GM23338 (cell line): Measurements from ENCODE around the gene RALGPS1. TPM values are rescaled to one million over a fixed set of nuclear protein-coding genes. Genes with fewer than 3 reads are reported as not detected.

Experiments used
- ATAC-seq: fragments of 200-7000 bp; cut with Tn5 transposase; 3 replicates; pipeline ENCODE4 v1.9.1; 2020
- DNase-seq: peaks from one replicate; pipeline ENCODE4 v3.0.0-alpha.2; 2015; ENCODE audit warnings: low spot score
- H2AFZ ChIP-seq: fragments of 200-600 bp; sonication (generic); 2 replicates; pipeline ENCODE4 v1.8.0; 2016; ENCODE audit warnings: antibody characterized with exemption, mild to moderate bottlenecking, moderate library complexity
- H3F3A ChIP-seq: fragments of 200-600 bp; sonication (generic); replicated peaks from 2 replicates; pipeline ENCODE4 v1.8.0; 2017; ENCODE audit warnings: antibody characterized with exemption, mixed run types, low read depth
- H3K27ac ChIP-seq: fragments of 200-600 bp; sonication (generic); 2 replicates; pipeline ENCODE4 v1.6.1; 2016; ENCODE audit warnings: low read depth
- H3K27me3 ChIP-seq: fragments of 200-600 bp; sonication (generic); 2 replicates; pipeline ENCODE4 v1.8.0; 2016; ENCODE audit warnings: mild to moderate bottlenecking, mixed run types, moderate library complexity; ENCODE audit not compliant: insufficient read depth
- H3K36me3 ChIP-seq: fragments of 200-600 bp; sonication (generic); 2 replicates; pipeline ENCODE4 v1.8.0; 2016; ENCODE audit warnings: mild to moderate bottlenecking; ENCODE audit not compliant: insufficient read depth
- H3K4me1 ChIP-seq: fragments of 200-600 bp; sonication (generic); 2 replicates; pipeline ENCODE4 v1.8.0; 2016; ENCODE audit warnings: mild to moderate bottlenecking, moderate library complexity; ENCODE audit not compliant: insufficient read depth
- H3K4me2 ChIP-seq: fragments of 200-600 bp; sonication (generic); 2 replicates; pipeline ENCODE4 v1.7.1; 2017; ENCODE audit warnings: mixed run types
- H3K4me3 ChIP-seq: fragments of 200-600 bp; sonication (generic); 2 replicates; pipeline ENCODE4 v1.6.1; 2016; ENCODE audit warnings: mixed run types
- H3K79me2 ChIP-seq: fragments of 200-600 bp; sonication (generic); replicated peaks from 2 replicates; pipeline ENCODE4 v1.8.0; 2017; ENCODE audit warnings: mild to moderate bottlenecking; ENCODE audit not compliant: insufficient read depth
- H3K9me2 ChIP-seq: fragments of 200-600 bp; sonication (generic); 2 replicates; pipeline ENCODE4 v1.8.0; 2017; ENCODE audit not compliant: insufficient read depth
- H4K20me1 ChIP-seq: fragments of 200-600 bp; sonication (generic); replicated peaks from 2 replicates; pipeline ENCODE4 v1.8.0; 2017; ENCODE audit warnings: mild to moderate bottlenecking; ENCODE audit not compliant: insufficient read depth
- H3K27ac Mint-ChIP-seq: 2 replicates; pipeline ENCODE4 v1.8.0; 2020; ENCODE audit warnings: inconsistent platforms, mild to moderate bottlenecking, moderate library complexity, mixed read lengths
- H3K27me3 Mint-ChIP-seq: 3 replicates; pipeline ENCODE4 v1.8.0; 2022; ENCODE audit warnings: low read depth, mild to moderate bottlenecking, moderate library complexity, mixed read lengths, inconsistent platforms; ENCODE audit not compliant: insufficient read depth, poor library complexity
- H3K36me3 Mint-ChIP-seq: 3 replicates; pipeline ENCODE4 v1.8.0; 2021; ENCODE audit warnings: low read depth, mild to moderate bottlenecking, inconsistent platforms, moderate library complexity, mixed read lengths
- H3K4me1 Mint-ChIP-seq: 3 replicates; pipeline ENCODE4 v1.8.0; 2020; ENCODE audit warnings: mild to moderate bottlenecking, inconsistent platforms, mixed read lengths
- H3K4me3 Mint-ChIP-seq: 3 replicates; pipeline ENCODE4 v1.8.0; 2021; ENCODE audit warnings: moderate library complexity, mild to moderate bottlenecking, inconsistent platforms, mixed read lengths
- H3K9me3 Mint-ChIP-seq: 3 replicates; pipeline ENCODE4 v1.8.0; 2020; ENCODE audit warnings: moderate library complexity, mild to moderate bottlenecking, inconsistent platforms, mixed read lengths
- CREB1 ChIP-seq: fragments of 250-450 bp; sonication (Bioruptor Pico); IDR thresholded peaks from 2 replicates; pipeline ENCODE4 v1.5.0; 2020; ENCODE audit warnings: low read depth, mild to moderate bottlenecking, moderate library complexity
- EZH2 ChIP-seq: fragments of 200-600 bp; sonication (generic); IDR thresholded peaks from one replicate; pipeline ENCODE4 v1.8.0; 2017; ENCODE audit warnings: antibody characterized with exemption, mild to moderate bottlenecking, low read depth; ENCODE audit not compliant: unreplicated experiment
- EZH2phosphoT487 ChIP-seq: fragments of 200-600 bp; sonication (generic); IDR thresholded peaks from one replicate; pipeline ENCODE4 v1.8.1; 2018; ENCODE audit warnings: antibody characterized with exemption; ENCODE audit not compliant: unreplicated experiment
- JUNB ChIP-seq: IDR thresholded peaks from one replicate; pipeline ENCODE4 v1.6.1; 2016; ENCODE audit warnings: antibody characterized with exemption; ENCODE audit not compliant: unreplicated experiment
- POLR2AphosphoS5 ChIP-seq: IDR thresholded peaks from 2 replicates; pipeline ENCODE4 v1.6.1; 2016; ENCODE audit warnings: antibody characterized with exemption, low read depth
- REST ChIP-seq: IDR thresholded peaks from one replicate; pipeline ENCODE4 v1.6.1; 2018; ENCODE audit warnings: antibody characterized with exemption; ENCODE audit not compliant: unreplicated experiment
- STAT1 ChIP-seq: IDR thresholded peaks from one replicate; pipeline ENCODE4 v1.6.1; 2016; ENCODE audit warnings: antibody characterized with exemption; ENCODE audit not compliant: unreplicated experiment
- polyA plus RNA-seq: library from polyadenylated mRNA; unstranded; fragments of >200 nt; fragmentation: Nextera tagmentation; extraction: Ambion mirVana; gene quantifications from 2 replicates; pipeline ENCODE4 v1.2.1, GENCODE V29; 2016
- total RNA-seq: library from RNA; depleted of rRNA; stranded (reverse); fragments of >200 nt; shearing (Covaris generic); gene quantifications from 2 replicates; pipeline ENCODE4 v1.2.3, GENCODE V29; 2014
- TF ChIP-seq, protein P1 (sequence below): IDR thresholded peaks from 2 replicates; pipeline ENCODE4 v1.6.1; 2016; ENCODE audit warnings: antibody characterized with exemption
- TF ChIP-seq, protein P2 (sequence below): fragments of 250-450 bp; sonication (Bioruptor Pico); IDR thresholded peaks from 2 replicates; pipeline ENCODE4 v1.5.0; 2020; ENCODE audit warnings: mild to moderate bottlenecking, moderate library complexity

Gene RALGPS1
- total and polyA plus RNA-seq, 2 experiments from 2014 or later, result 18.2 to 57.1 TPM

DNA sequence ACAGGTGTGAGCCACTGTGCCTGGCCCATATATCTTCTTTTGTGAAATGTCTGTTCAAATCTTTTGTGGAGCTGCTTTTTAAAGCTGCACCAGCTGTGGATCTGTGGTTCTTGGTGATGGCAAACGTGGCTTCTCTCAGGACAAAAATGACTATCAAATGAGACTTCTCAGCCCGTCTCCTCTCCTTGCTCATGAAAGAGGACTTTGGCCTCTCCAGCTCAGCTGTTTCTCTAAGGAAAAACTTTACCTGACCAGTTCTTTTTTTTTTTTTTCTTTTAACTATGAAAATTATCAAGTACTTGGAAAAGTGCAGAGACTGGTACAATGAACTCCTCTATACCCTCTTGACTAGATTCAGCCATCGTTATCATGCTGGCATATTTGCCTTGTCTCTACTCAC is 44.8 kb downstream of the RALGPS1 start (continued):
- no peak for TF ChIP-seq EZH2phosphoT487
- TF ChIP-seq CREB1, result no peak
- no peak for TF ChIP-seq REST
- TF ChIP-seq, protein P1, sequence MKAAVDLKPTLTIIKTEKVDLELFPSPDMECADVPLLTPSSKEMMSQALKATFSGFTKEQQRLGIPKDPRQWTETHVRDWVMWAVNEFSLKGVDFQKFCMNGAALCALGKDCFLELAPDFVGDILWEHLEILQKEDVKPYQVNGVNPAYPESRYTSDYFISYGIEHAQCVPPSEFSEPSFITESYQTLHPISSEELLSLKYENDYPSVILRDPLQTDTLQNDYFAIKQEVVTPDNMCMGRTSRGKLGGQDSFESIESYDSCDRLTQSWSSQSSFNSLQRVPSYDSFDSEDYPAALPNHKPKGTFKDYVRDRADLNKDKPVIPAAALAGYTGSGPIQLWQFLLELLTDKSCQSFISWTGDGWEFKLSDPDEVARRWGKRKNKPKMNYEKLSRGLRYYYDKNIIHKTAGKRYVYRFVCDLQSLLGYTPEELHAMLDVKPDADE, result no peak
- no peak for TF ChIP-seq POLR2AphosphoS5
- TF ChIP-seq JUNB, result no peak

DNA sequence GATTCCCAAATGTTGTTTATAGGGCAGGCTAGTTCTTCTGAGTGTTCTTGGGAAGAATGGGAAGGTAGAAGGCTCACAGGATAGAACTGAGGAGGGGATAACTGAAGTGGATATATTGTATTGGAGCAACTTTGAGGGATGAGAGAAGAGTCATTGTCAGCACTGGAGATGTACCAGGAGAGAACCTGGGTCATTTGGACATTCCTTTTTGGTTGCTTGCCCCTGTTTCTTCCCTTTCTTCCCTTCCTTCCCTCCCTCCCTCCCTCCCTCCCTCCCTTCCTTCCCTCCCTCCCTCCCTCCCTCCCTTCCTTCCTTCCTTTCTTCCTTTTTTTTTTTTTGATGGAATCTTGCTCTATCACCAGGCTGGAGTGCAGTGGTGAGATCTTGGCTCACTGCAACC is 45.3 kb downstream of the RALGPS1 start:
- H3K27ac Mint-ChIP-seq, result no peak overlapping the region
- no peak for TF ChIP-seq EZH2phosphoT487
- TF ChIP-seq STAT1, result no peak
- TF ChIP-seq, protein P1, result no peak
- TF ChIP-seq REST, result no peak
- no peak for TF ChIP-seq POLR2AphosphoS5
- TF ChIP-seq EZH2, result no peak
- TF ChIP-seq, protein P2, sequence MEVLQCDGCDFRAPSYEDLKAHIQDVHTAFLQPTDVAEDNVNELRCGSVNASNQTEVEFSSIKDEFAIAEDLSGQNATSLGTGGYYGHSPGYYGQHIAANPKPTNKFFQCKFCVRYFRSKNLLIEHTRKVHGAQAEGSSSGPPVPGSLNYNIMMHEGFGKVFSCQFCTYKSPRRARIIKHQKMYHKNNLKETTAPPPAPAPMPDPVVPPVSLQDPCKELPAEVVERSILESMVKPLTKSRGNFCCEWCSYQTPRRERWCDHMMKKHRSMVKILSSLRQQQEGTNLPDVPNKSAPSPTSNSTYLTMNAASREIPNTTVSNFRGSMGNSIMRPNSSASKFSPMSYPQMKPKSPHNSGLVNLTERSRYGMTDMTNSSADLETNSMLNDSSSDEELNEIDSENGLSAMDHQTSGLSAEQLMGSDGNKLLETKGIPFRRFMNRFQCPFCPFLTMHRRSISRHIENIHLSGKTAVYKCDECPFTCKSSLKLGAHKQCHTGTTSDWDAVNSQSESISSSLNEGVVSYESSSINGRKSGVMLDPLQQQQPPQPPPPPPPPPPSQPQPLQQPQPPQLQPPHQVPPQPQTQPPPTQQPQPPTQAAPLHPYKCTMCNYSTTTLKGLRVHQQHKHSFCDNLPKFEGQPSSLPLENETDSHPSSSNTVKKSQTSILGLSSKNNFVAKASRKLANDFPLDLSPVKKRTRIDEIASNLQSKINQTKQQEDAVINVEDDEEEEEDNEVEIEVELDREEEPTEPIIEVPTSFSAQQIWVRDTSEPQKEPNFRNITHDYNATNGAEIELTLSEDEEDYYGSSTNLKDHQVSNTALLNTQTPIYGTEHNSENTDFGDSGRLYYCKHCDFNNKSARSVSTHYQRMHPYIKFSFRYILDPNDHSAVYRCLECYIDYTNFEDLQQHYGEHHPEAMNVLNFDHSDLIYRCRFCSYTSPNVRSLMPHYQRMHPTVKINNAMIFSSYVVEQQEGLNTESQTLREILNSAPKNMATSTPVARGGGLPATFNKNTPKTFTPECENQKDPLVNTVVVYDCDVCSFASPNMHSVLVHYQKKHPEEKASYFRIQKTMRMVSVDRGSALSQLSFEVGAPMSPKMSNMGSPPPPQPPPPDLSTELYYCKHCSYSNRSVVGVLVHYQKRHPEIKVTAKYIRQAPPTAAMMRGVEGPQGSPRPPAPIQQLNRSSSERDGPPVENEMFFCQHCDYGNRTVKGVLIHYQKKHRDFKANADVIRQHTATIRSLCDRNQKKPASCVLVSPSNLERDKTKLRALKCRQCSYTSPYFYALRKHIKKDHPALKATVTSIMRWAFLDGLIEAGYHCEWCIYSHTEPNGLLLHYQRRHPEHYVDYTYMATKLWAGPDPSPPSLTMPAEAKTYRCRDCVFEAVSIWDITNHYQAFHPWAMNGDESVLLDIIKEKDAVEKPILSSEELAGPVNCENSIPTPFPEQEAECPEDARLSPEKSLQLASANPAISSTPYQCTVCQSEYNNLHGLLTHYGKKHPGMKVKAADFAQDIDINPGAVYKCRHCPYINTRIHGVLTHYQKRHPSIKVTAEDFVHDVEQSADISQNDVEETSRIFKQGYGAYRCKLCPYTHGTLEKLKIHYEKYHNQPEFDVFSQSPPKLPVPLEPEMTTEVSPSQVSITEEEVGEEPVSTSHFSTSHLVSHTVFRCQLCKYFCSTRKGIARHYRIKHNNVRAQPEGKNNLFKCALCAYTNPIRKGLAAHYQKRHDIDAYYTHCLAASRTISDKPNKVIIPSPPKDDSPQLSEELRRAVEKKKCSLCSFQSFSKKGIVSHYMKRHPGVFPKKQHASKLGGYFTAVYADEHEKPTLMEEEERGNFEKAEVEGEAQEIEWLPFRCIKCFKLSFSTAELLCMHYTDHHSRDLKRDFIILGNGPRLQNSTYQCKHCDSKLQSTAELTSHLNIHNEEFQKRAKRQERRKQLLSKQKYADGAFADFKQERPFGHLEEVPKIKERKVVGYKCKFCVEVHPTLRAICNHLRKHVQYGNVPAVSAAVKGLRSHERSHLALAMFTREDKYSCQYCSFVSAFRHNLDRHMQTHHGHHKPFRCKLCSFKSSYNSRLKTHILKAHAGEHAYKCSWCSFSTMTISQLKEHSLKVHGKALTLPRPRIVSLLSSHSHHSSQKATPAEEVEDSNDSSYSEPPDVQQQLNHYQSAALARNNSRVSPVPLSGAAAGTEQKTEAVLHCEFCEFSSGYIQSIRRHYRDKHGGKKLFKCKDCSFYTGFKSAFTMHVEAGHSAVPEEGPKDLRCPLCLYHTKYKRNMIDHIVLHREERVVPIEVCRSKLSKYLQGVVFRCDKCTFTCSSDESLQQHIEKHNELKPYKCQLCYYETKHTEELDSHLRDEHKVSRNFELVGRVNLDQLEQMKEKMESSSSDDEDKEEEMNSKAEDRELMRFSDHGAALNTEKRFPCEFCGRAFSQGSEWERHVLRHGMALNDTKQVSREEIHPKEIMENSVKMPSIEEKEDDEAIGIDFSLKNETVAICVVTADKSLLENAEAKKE (CRISPR knock-in tag), result no peak

More for the DNA sequence above, 45.3 kb downstream of the RALGPS1 start:
- no peak overlapping the region for H3K4me3 Mint-ChIP-seq
- Histone ChIP-seq H3K4me3 (no peak overlapping the region), H3F3A (0 out of 2 replicates have a peak, but pooled peaks cover 3% of the 10 kb centered on the region), H3K27ac (no peak overlapping the region), H3K27me3 (no peaks in the 10 kb centered on the region), H3K4me1 (peaks cover 9% of the 10 kb centered on the region), H3K36me3 (no peaks in the 10 kb centered on the region), H2AFZ (no peak overlapping the region), H3K4me2 (no peak overlapping the region), H3K9me2 (no peaks in the 10 kb centered on the region), H4K20me1 (peaks cover 7% of the 10 kb centered on the region), H3K79me2 (peaks cover 10% of the 10 kb centered on the region; the same call in 1 of the 2 replicates)
- ATAC-seq (no peak), DNase-seq (no peak)
- no peaks in the 10 kb centered on the region for H3K9me3 Mint-ChIP-seq
- peaks cover 9% of the 10 kb centered on the region; the same call in 2 of the 3 replicates for H3K4me1 Mint-ChIP-seq
- no peaks in the 10 kb centered on the region for H3K36me3 Mint-ChIP-seq
- peaks cover 1% of the 10 kb centered on the region for H3K27me3 Mint-ChIP-seq
